HG02798 (cell line): ENCODE measurements around the gene EED.

ENCODE experiments used
- ATAC-seq: cut with Tn5 transposase; IDR thresholded peaks from one replicate; pipeline ENCODE4 v1.9.1; 2021; ENCODE audit warnings: mild to moderate bottlenecking; ENCODE audit not compliant: unreplicated experiment, poor library complexity

EED gene

GRCh38 chr11:86244522-86245368, at the start of gene EED:
EED (plus strand) TSS chr11:86244753; CDS start chr11:86245230, 477 bp downstream.
- peak; percentile 73 for ATAC-seq

GRCh38 chr11:86194998-86195397, 49.6 kb upstream of the EED start:
- no peak for ATAC-seq

GRCh38 chr11:86196085-86196696, 48.4 kb upstream of the EED start:
- no peak for ATAC-seq

GRCh38 chr11:86196913-86197312, 47.6 kb upstream of the EED start:
- no peak for ATAC-seq

- no peak for ATAC-seq
These were observed 47.1 kb upstream of the EED start for GRCh38 chr11:86197448-86197847.

GRCh38 chr11:86198139-86198538, 46.4 kb upstream of the EED start:
- no peak for ATAC-seq

- ATAC-seq = no peak
These were observed 45.2 kb upstream of the EED start for GRCh38 chr11:86199354-86199753.

- no peak for ATAC-seq
These were observed 43.1 kb upstream of the EED start for GRCh38 chr11:86201371-86201884.

- ATAC-seq = no peak
These were observed 42.6 kb upstream of the EED start for GRCh38 chr11:86202013-86202336.

- no peak for ATAC-seq
These were observed 40.2 kb upstream of the EED start for GRCh38 chr11:86204356-86204755.

- ATAC-seq = no peak
These were observed 38.9 kb upstream of the EED start for GRCh38 chr11:86205421-86206336.

- no peak for ATAC-seq
These were observed 38.2 kb upstream of the EED start for GRCh38 chr11:86206337-86206695.

GRCh38 chr11:86207413-86207812, 37.1 kb upstream of the EED start:
- no peak for ATAC-seq

- ATAC-seq = no peak
These were observed 36.0 kb upstream of the EED start for GRCh38 chr11:86208572-86208971.

- no peak for ATAC-seq
These were observed 34.5 kb upstream of the EED start for GRCh38 chr11:86209806-86210657.

GRCh38 chr11:86210898-86211297, 33.7 kb upstream of the EED start:
- no peak for ATAC-seq

- peak; percentile 61 for ATAC-seq
These were observed 32.9 kb upstream of the EED start for GRCh38 chr11:86211619-86212018.

GRCh38 chr11:86212019-86212611, 32.4 kb upstream of the EED start:
- ATAC-seq = no peak

GRCh38 chr11:86214710-86215109, 29.8 kb upstream of the EED start:
- peak; percentile 52 for ATAC-seq
